ENCODE results near the gene CD6.
"Not testable (repeated sequence)": the region's sequence is repeated elsewhere in the genome, so short reads cannot be mapped to it uniquely, and the experiment has no call there.

CD6 gene

GRCh38 chr11:60954421-60954820 lies 17.1 kb upstream of the CD6 start:
- FAIRE-seq: no peak

GRCh38 chr11:60955571-60955970 lies 15.9 kb upstream of the CD6 start:
- FAIRE-seq: no peak

- FAIRE-seq: no peak
These were observed 14.3 kb upstream of the CD6 start for GRCh38 chr11:60957188-60957587.

- FAIRE-seq: no peak
These were observed 12.0 kb upstream of the CD6 start for GRCh38 chr11:60959431-60959830.

GRCh38 chr11:60960405-60960804 lies 11.1 kb upstream of the CD6 start:
- no peak for FAIRE-seq

- FAIRE-seq: no peak
These were observed 6.7 kb upstream of the CD6 start for GRCh38 chr11:60964801-60965200.

GRCh38 chr11:60966890-60967289 lies 4.6 kb upstream of the CD6 start:
- no peak for FAIRE-seq

GRCh38 chr11:60968223-60968622 lies 3.3 kb upstream of the CD6 start:
- no peak for FAIRE-seq

GRCh38 chr11:60970369-60970774 lies 1.1 kb upstream of the CD6 start:
- FAIRE-seq: no peak

- FAIRE-seq: no peak
These were observed 590 bp upstream of the CD6 start for GRCh38 chr11:60970890-60971289.

- no peak for FAIRE-seq
These were observed 926 bp downstream of the CD6 start for GRCh38 chr11:60972182-60973030.

- no peak for FAIRE-seq
These were observed 2.2 kb downstream of the CD6 start for GRCh38 chr11:60973699-60974098.

- FAIRE-seq: not testable (repeated sequence)
These were observed 2.8 kb downstream of the CD6 start for GRCh38 chr11:60974316-60974715.

GRCh38 chr11:60974726-60975125 lies 3.2 kb downstream of the CD6 start:
- no peak for FAIRE-seq

- no peak for FAIRE-seq
These were observed 5.7 kb downstream of the CD6 start for GRCh38 chr11:60977224-60977623.

GRCh38 chr11:60977836-60978235 lies 6.4 kb downstream of the CD6 start:
- no peak for FAIRE-seq

GRCh38 chr11:60978546-60979380 lies 7.3 kb downstream of the CD6 start:
- FAIRE-seq: no peak

- FAIRE-seq: no peak
These were observed 10.0 kb downstream of the CD6 start for GRCh38 chr11:60981515-60981914.

GRCh38 chr11:60982184-60982583 lies 10.7 kb downstream of the CD6 start:
- FAIRE-seq: no peak

GRCh38 chr11:60984149-60984548 lies 12.7 kb downstream of the CD6 start:
- no peak for FAIRE-seq

- no peak for FAIRE-seq
These were observed 13.2 kb downstream of the CD6 start for GRCh38 chr11:60984636-60985035.

GRCh38 chr11:60985501-60985900 lies 14.0 kb downstream of the CD6 start:
- FAIRE-seq: no peak

- no peak for FAIRE-seq
These were observed 14.8 kb downstream of the CD6 start for GRCh38 chr11:60985991-60986915.

Measured in TTC549 (cell line).